ENCODE data around the gene ANTXR2.
A peak's percentile ranks its signal among the peaks of the same experiment; 100 is the strongest.
"Not testable (repeated sequence)": the region's sequence is repeated elsewhere in the genome, so short reads cannot be mapped to it uniquely, and the experiment has no call there.

Gene ANTXR2

GRCh38 chr4:79934660-79935059, 138.4 kb downstream of the ANTXR2 start:
- no peak for DNase-seq (ENCODE audit: extremely low read depth in 1 of 2, low read depth in 1 of 2)

DNA sequence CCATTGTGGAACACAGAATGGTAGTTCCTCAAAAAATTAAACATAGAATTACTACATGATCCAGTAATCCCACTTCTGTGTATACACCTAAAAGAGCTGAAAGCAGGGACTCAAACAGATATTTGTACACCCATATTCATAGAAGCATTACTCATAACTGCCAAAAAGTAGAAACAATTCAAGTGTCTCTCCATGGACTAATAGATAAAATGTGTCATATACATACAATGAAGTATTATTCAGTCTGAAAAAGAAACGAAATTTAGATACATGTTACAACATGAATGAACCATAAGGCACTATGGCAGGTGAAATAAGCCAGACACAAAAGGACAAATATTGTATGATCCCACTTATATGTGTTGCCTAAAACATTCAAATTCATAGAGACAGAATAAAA, 145.1 kb downstream of the ANTXR2 start:
- DNase-seq (ENCODE audit: extremely low read depth in 1 of 2, low read depth in 1 of 2), result no peak

DNA sequence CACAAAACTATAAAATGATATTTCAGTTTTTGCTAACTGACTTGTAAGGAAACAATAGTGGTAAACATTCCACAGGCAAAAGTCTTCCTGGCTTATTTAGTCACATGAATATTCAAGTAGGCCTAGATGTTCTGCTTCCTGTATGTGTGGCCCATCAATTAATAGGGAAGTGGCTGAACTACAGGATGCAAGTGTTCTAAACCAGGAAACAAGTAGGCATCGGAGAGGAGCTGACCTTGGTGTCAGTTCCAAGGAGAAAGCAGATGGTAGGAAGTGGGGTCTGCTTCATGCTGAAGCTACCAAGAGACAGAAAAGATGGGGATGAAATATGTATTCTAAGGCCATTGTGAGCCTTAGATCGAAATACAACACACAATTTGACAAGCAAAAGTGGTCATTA, 149.7 kb downstream of the ANTXR2 start:
- DNase-seq (ENCODE audit: extremely low read depth in 1 of 2, low read depth in 1 of 2), result no peak

DNA sequence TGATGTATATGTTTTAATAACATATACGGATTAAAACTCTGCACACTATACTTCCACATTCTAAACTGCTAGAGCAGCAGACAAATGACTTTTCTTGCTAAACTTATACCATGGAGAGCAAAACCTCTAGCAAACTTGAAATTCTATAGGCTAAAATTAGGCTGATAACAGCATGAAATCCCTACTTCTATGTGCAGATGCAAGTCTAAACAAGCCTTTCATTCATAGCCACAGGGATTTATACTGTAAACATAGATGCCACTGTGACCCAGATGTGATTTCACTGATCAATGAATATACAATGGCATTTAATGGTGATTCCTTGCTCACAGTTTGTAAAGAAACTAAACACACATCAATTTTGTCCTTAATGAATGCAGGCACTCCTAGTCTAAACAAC, 151.0 kb downstream of the ANTXR2 start:
- no peak for DNase-seq (ENCODE audit: extremely low read depth in 1 of 2, low read depth in 1 of 2)

DNA sequence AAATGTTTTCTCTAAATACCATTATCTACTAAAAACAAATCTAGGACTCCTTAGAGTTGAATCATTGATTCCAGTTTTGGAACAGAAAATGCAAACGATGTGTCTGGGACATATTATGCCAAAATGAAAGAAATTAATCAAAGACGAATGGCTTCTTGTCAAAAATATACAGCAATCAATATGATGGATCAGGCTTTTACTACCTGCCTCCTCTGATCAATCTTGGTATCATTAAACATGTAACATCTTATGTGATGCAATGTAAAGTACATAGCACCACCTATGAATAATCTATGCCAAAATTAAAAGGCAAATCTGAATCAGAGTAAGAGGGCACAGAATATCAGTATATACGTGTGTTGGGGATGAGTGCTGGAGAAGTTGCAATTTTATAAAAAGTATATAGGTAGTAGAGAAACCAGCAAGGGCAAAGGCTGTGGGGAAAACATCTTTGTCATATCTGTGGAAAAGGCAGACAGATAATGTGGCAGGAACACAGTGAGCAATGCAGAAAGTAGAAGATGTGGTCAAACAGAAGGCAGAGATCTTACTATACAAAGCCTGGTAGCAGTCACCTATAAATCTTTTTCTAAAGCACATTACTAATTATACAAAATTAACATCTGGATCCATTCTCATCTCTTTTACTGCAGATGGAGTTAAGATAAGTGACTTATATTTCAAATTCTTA, 152.7 kb downstream of the ANTXR2 start:
- no peak for DNase-seq (ENCODE audit: extremely low read depth in 1 of 2, low read depth in 1 of 2)

DNA sequence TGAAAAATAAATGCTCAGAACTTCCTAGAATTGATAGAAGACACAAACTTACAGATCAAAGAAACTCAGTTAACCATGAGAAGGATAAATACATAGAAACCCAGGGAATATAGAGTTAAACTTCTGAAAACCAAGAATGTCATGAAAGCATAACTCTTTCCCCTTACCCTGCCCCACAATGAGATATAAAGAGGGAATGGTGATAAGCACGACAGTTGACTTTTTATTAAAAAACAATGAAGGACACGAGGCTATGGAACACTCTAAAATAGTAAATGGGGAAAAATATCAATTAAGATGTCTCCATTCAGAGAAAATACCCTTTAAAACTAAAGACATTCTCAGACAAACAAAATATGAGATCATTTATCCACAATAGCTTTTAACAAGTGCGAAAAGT, 154.7 kb downstream of the ANTXR2 start:
- DNase-seq (ENCODE audit: extremely low read depth in 1 of 2, low read depth in 1 of 2), result no peak

- peak in 1 of 2 donors; percentile 23 for DNase-seq (ENCODE audit: extremely low read depth in 1 of 2, low read depth in 1 of 2)
Measured at GRCh38 chr4:79917246-79917645, 155.8 kb downstream of the ANTXR2 start.

- no peak for DNase-seq (ENCODE audit: extremely low read depth in 1 of 2, low read depth in 1 of 2)
Measured at GRCh38 chr4:79915246-79915645, 157.8 kb downstream of the ANTXR2 start.

DNA sequence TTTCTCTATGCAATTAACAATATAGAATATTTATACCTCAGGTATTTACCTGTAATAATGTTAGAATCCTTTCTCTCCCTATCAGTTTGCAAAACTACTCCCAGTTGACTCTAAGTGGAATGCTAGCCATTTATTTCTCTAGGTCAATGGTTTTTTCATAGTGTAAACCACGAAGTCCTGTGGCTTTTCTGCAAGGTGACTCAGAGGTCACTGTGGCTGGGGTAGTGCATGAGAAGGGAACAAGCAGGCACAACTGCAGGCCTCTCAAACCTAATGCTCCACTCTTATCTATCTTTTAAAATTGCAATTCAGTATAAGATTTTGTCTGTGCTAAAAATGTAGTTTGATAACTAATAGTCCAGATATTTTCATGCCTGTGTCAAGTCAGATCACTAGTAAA, 159.4 kb downstream of the ANTXR2 start:
- no peak for DNase-seq (ENCODE audit: extremely low read depth in 1 of 2, low read depth in 1 of 2)

GRCh38 chr4:79907001-79907400, 166.0 kb downstream of the ANTXR2 start:
- DNase-seq (ENCODE audit: extremely low read depth in 1 of 2, low read depth in 1 of 2), result no peak

DNA sequence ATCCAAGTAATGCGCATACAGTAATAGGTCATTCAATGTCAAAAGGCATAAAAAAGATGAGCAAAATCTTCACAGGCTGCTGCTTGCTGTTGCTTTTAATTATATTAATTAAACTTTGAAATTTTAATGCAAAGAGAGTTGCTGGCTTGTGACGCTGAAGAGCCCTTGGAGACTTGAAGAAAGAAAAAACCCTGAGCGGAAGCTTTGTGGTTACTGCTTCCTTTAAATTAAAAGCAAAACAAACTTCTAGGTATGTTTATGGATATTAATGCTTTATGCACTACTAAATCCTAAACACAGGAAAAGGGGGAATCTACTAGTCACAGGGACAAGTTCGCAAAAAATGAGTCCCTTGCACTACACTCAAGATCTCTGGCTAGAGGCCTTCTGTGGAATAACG, 166.7 kb downstream of the ANTXR2 start:
- no peak for DNase-seq (ENCODE audit: extremely low read depth in 1 of 2, low read depth in 1 of 2)

GRCh38 chr4:79905212-79905611, 167.8 kb downstream of the ANTXR2 start:
- DNase-seq (ENCODE audit: extremely low read depth in 1 of 2, low read depth in 1 of 2), result no peak

DNA sequence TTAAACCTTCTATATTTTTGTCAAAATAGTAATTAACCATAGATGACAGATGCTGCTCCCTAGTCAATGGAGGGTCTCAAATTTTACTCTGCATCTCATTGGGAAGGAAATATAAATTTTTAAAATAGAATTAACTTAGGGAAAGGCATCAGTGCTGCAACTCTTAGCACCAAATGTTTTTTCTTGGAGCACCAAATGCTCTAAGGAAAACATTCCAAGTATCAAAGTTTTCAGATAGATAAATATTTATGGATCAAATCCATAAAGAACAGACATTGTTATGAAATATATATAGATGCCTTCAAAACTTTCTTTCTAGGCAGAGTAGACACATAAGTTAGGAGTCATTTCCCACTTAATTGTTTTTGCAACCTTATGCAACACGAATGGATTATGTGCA, 168.7 kb downstream of the ANTXR2 start:
- DNase-seq (ENCODE audit: extremely low read depth in 1 of 2, low read depth in 1 of 2), result no peak

DNA sequence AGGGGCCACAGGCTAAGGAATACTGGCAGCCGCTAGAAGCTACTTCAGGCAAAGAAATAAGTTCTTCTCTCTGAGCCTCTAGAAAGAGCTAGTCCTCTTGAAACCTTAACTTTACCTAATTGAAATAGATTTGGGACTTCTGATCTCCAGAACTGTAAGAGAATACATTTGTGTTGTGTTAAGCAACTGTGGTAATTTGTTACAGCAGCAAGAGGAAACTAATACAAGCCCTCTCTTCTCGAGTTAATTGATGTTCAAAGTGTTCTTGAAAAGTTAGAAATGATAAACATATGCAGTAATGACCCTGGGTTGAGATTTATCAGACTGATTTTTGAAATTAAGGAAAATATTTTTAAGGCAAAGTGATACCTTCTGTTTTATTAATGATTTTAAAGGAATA, 172.8 kb downstream of the ANTXR2 start:
- DNase-seq (ENCODE audit: extremely low read depth in 1 of 2, low read depth in 1 of 2), result no peak

DNA sequence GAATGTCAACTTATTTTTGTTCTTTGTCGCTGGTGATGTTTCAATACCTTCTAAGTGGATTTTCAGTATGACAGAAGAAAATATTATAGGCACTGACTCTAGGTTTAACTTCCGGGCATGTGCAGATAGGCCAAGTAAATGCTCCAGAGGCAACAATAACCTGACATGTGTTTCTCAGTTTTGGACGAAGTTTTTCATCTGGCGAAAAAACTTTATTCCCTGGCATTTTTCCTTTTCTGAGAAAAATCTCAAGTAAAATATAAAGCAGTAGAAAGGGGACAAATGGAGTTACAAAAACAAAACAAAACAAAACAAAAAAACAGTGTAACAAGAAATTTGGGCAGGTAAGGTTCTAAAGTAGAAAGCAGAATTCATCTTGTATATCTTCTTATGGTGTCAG, 173.5 kb downstream of the ANTXR2 start:
- DNase-seq (ENCODE audit: extremely low read depth in 1 of 2, low read depth in 1 of 2), result no peak

- no peak for DNase-seq (ENCODE audit: extremely low read depth in 1 of 2, low read depth in 1 of 2)
Measured at GRCh38 chr4:79898055-79898454, 175.0 kb downstream of the ANTXR2 start.

- no peak for DNase-seq (ENCODE audit: extremely low read depth in 1 of 2, low read depth in 1 of 2)
Measured at GRCh38 chr4:79897174-79897573, 175.9 kb downstream of the ANTXR2 start.

DNA sequence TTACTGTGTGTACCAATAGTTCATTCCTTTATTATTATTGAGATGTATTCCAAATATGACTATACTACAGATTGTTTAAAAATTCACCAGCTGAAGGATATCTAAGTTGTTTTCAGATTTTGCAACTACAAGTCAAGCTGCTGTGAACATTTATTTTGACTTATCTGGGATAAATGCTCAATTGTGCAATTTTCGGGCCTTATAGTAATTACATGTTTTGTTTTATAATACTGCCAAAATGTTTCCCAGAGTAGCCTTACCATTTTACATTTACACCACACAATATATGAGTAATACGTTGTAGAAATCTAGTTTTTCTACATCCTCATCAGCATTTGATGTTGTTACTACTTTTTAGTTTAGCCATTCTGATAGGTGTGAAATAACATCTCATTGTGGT, 179.6 kb downstream of the ANTXR2 start:
- DNase-seq (ENCODE audit: extremely low read depth in 1 of 2, low read depth in 1 of 2), result no peak

DNA sequence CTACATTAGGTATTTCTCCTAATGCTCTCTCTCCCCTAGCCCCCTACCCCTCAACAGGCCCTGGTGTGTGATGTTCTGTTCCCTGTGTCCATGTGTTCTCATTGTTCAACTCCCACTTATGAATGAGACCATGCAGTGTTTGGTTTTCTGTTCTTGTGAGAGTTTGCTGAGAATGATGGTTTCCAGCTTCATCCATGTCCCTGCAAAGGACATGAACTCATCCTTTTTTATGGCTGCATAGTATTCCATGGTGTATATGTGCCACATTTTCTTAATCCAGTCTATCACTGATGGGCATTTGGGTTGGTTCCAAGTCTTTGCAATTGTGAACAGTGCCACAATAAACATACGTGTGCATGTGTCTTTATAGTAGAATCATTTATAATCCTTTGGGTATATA, 184.0 kb downstream of the ANTXR2 start:
- not testable (repeated sequence) for DNase-seq (ENCODE audit: extremely low read depth in 1 of 2, low read depth in 1 of 2)

- no peak for DNase-seq (ENCODE audit: extremely low read depth in 1 of 2, low read depth in 1 of 2)
Measured at GRCh38 chr4:79886557-79886956, 186.5 kb downstream of the ANTXR2 start.

DNA sequence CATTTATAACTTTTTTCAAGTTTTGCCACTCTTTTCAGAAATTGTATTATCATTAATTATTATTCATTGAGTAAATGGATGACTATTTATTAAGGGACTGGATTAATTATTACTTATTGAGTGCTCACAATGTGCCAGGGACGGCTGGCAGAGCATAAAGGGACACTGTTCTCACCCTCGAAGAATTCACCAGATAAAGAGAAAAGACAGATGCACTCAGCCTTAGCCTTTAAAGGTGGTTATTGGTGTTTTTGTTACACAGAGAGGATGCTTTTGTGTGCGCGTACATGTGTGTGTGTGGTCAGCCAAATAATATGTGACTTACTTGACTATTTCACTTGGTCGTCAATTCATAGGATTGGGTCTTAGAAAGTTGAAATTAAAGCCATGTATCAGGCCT, 187.0 kb downstream of the ANTXR2 start:
- no peak for DNase-seq (ENCODE audit: extremely low read depth in 1 of 2, low read depth in 1 of 2)

DNA sequence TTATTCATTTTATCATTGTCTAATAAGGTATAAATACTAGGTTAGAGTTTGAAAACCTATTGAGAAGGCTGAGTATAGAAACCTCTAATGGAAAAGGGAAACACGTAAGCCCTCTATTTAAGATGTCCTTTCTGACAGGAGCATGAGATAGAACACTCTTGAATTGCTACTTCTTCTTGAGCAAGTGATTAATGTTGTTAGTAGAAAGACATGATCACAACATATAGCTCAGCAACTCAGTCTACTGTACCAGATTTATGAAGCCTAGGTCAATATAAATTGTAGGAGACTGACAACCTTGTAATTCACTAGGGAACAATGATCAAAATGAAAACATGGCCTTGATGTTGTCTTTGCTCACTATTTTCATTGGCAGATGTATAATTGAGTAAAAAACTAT, 189.7 kb downstream of the ANTXR2 start:
- no peak for DNase-seq (ENCODE audit: extremely low read depth in 1 of 2, low read depth in 1 of 2)

DNA sequence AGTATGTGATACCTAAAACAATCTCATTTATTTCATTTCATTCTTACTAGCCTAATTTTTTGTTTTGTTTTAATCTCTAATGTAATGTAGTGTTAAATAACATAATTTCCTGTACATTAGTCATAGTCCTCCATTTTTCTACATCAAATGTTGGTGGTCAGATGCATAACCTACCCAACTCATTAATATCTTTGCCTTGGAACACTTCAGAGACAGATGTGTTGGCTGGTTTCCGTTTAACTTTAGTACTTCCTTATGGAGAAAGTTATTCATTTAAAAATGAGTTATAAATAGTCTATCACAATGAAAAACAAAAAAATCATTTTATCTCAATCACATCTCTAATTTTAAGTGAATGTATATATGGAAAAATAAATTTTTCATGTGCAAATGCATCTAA, 190.2 kb downstream of the ANTXR2 start:
- no peak for DNase-seq (ENCODE audit: extremely low read depth in 1 of 2, low read depth in 1 of 2)

All from stimulated activated CD8-positive, alpha-beta memory T cell treated with anti-CD3 and anti-CD28 coated beads, Interleukin-7, amount 100 ng/mL, for 48 hours (primary cell).